Uterus (tissue), 2 donors: Measurements from ENCODE around the gene RGPD5.
"Not testable (repeated sequence)": the region's sequence is repeated elsewhere in the genome, so short reads cannot be mapped to it uniquely, and the experiment has no call there.

Experiments
- CTCF ChIP-seq, 4 experiments: fragments of 200-600 bp in 2 of 4; fragments of 450-650 bp in 2 of 4; sonication (generic) in 2 of 4; IDR thresholded peaks; one replicate each; pipeline ENCODE4 v1.5.1; 2016 to 2019; ENCODE audit warnings: antibody characterized with exemption in 4 of 4, mild to moderate bottlenecking in 2 of 4, moderate library complexity in 1 of 4
- POLR2A ChIP-seq, 2 donors: fragments of 450-650 bp; IDR thresholded peaks; one replicate each; pipeline ENCODE4 v1.6.1; 2016; ENCODE audit warnings: antibody characterized with exemption in 2 of 2, mild to moderate bottlenecking in 1 of 2, moderate library complexity in 1 of 2

DNA sequence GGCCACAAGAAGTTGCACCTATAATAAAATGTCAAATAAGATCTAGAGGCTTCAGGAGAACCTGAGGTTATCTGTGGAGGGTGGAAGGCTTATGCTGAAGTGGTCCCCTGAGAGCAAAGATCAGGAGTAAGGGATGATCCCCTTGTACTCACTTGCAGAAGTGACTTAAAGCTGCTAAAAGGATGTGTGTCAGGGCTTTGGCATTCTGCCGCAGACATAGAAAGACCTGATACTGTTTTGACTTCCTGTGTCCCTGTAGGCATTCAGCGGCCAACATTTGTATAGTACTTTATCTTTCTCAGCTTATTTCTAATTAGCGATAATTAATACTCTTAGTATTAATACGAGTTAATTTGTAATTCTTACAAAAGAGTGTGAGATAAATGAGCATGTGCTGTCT is 94.3 kb downstream of the RGPD5 start:
- TF ChIP-seq CTCF, POLR2A (IDR thresholded peaks at IDR 0.05): not testable (repeated sequence)
